Stimulated activated CD8-positive, alpha-beta memory T cell treated with anti-CD3 and anti-CD28 coated beads, Interleukin-15, amount 100 ng/mL, for 48 hours (primary cell): ENCODE data around the gene ENDOU.

ENCODE experiments used
- DNase-seq, 2 donors: peaks; one replicate each; pipeline ENCODE4 v3.0.0-alpha.2; 2020; ENCODE audit warnings: low read depth in 2 of 2

Gene ENDOU

GRCh38 chr12:47757364-47757839 lies 32.1 kb upstream of the ENDOU start:
- DNase-seq: no peak

- DNase-seq: no peak
Measured at GRCh38 chr12:47755655-47756562, 30.6 kb upstream of the ENDOU start.

GRCh38 chr12:47754881-47755280 lies 29.6 kb upstream of the ENDOU start:
- no peak for DNase-seq

GRCh38 chr12:47754126-47754525 lies 28.8 kb upstream of the ENDOU start:
- DNase-seq: no peak

- DNase-seq: no peak
Measured at GRCh38 chr12:47753021-47754001, 28.0 kb upstream of the ENDOU start.

GRCh38 chr12:47752552-47752951 lies 27.3 kb upstream of the ENDOU start:
- no peak for DNase-seq

- DNase-seq: no peak
Measured at GRCh38 chr12:47752121-47752520, 26.8 kb upstream of the ENDOU start.

GRCh38 chr12:47751561-47751960 lies 26.3 kb upstream of the ENDOU start:
- DNase-seq: no peak

- no peak for DNase-seq
Measured at GRCh38 chr12:47750916-47751470, 25.7 kb upstream of the ENDOU start.

GRCh38 chr12:47750229-47750798 lies 25.0 kb upstream of the ENDOU start:
- no peak for DNase-seq

GRCh38 chr12:47748899-47749298 lies 23.6 kb upstream of the ENDOU start:
- no peak for DNase-seq

- no peak for DNase-seq
Measured at GRCh38 chr12:47748507-47748828, 23.2 kb upstream of the ENDOU start.

- no peak for DNase-seq
Measured at GRCh38 chr12:47747596-47748506, 22.6 kb upstream of the ENDOU start.

- DNase-seq: no peak
Measured at GRCh38 chr12:47747126-47747525, 21.8 kb upstream of the ENDOU start.

- no peak for DNase-seq
Measured at GRCh38 chr12:47746523-47746922, 21.2 kb upstream of the ENDOU start.

GRCh38 chr12:47746073-47746472 lies 20.8 kb upstream of the ENDOU start:
- no peak for DNase-seq

- DNase-seq: no peak
Measured at GRCh38 chr12:47745485-47746041, 20.3 kb upstream of the ENDOU start.

GRCh38 chr12:47744778-47745436 lies 19.6 kb upstream of the ENDOU start:
- DNase-seq: no peak

GRCh38 chr12:47744005-47744651 lies 18.8 kb upstream of the ENDOU start:
- no peak for DNase-seq
